Measurements from ENCODE around the gene LMO7.

The LMO7 gene

GRCh38 chr13:75907044-75907443 is 270.9 kb downstream of the LMO7 start:
- no peak for DNase-seq

DNA sequence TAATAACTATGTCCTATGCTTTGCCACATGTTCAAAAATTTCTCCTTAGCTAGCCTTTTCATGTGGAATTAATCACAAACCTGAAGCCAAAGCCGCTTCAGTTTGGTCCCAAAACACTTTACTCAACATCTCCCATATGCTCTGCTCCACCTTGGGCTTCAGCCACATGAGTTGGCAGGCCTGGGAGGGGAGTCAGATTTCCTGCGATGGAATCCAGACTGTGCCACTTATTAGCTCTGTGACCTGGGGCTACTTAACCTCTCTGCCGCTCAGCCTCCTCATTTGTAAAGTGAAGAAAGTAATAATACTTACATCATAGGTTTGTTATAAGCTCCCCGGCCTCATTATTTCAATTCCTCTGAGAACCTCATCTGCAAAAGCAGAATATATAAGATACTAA is 272.0 kb downstream of the LMO7 start:
- DNase-seq = no peak
